Renal cortex interstitium (tissue), 15 donors: Measurements from ENCODE around the gene GTPBP2. TPM values are rescaled to one million over a fixed set of nuclear protein-coding genes. Genes with fewer than 3 reads are reported as not detected.
A peak's percentile ranks its signal among the peaks of the same experiment; 100 is the strongest.

ENCODE experiments used
- DNase-seq, 11 donors: peaks; one replicate each; pipeline ENCODE4 v3.0.0-alpha.2; 2013; ENCODE audit warnings: low read depth in 9 of 11, low spot score in 4 of 11; ENCODE audit errors: extremely low read depth in 1 of 11
- long read RNA-seq, 16 experiments: transcript quantifications; one replicate each; lab custom pipeline, GENCODE V29; 2026
- polyA plus RNA-seq, 3 donors: library from polyadenylated mRNA; unstranded; fragments of 120-200 nt; gene quantifications; one replicate each; pipeline ENCODE4 v1.2.1, GENCODE V29; 2013; ENCODE audit not compliant: insufficient read length in 3 of 3

GTPBP2 gene
- 10 to 100 TPM; 50.0 to 62.0 (median 51.9) TPM for polyA plus RNA-seq
- long read RNA-seq, donor 1, partial matches to known transcripts, result 101 of 134 reads
- long read RNA-seq, donor 1, other reads (novel, unspliced or antisense), result 32 of 134 reads
- long read RNA-seq, donor 2, result 0 reads
- long read RNA-seq, donor 3, partial matches to known transcripts, result 7 of 43 reads
- long read RNA-seq, donor 3, other reads (novel, unspliced or antisense), result 35 of 43 reads
- long read RNA-seq, donor 4, partial matches to known transcripts, result 575 of 589 reads
- long read RNA-seq, donor 4, other reads (novel, unspliced or antisense), result 11 of 589 reads
- long read RNA-seq, donor 5, result 0 reads
- long read RNA-seq, donor 6, partial matches to known transcripts, result 0 of 2 reads
- long read RNA-seq, donor 6, other reads (novel, unspliced or antisense), result 0 of 2 reads
- long read RNA-seq, donor 7, result 0 reads
- long read RNA-seq, donor 8, result 0 reads
- long read RNA-seq, donor 9, partial matches to known transcripts, result 0 of 1 reads
- long read RNA-seq, donor 9, other reads (novel, unspliced or antisense), result 0 of 1 reads
- long read RNA-seq, donor 10, partial matches to known transcripts, result 10 of 14 reads
- long read RNA-seq, donor 10, other reads (novel, unspliced or antisense), result 0 of 14 reads
- long read RNA-seq, donor 11, partial matches to known transcripts, result 0 of 2 reads
- long read RNA-seq, donor 11, other reads (novel, unspliced or antisense), result 0 of 2 reads
- long read RNA-seq, donor 12, partial matches to known transcripts, result 0 of 2 reads
- long read RNA-seq, donor 12, other reads (novel, unspliced or antisense), result 0 of 2 reads
- long read RNA-seq, donor 13, result 0 reads
- long read RNA-seq, donor 14, transcript GTPBP2-202 (12 exons, 2,933 nt), result major isoform, 6 of 11 reads
- long read RNA-seq, donor 14, partial matches to known transcripts, result 5 of 11 reads
- long read RNA-seq, donor 14, other reads (novel, unspliced or antisense), result 0 of 11 reads
- long read RNA-seq, donor 15, partial matches to known transcripts, result 0 of 1 reads
- long read RNA-seq, donor 15, other reads (novel, unspliced or antisense), result 0 of 1 reads
- long read RNA-seq, donor 16, transcript GTPBP2-202 (12 exons, 2,933 nt), result major isoform, 6 of 79 reads
- long read RNA-seq, donor 16, partial matches to known transcripts, result 19 of 79 reads
- long read RNA-seq, donor 16, other reads (novel, unspliced or antisense), result 54 of 79 reads

GRCh38 chr6:43629104-43629504 lies at the start of gene GTPBP2:
GTPBP2 (minus strand) TSS chr6:43629264; CDS start chr6:43629162, 102 bp downstream.
- DNase-seq, result peak; percentile 94 to 99 (median 98)

- DNase-seq, result no peak
These were observed 49.3 kb upstream of the GTPBP2 start for GRCh38 chr6:43678341-43678740.

- no peak for DNase-seq
These were observed 48.7 kb upstream of the GTPBP2 start for GRCh38 chr6:43677759-43678158.

GRCh38 chr6:43676962-43677606 lies 48.0 kb upstream of the GTPBP2 start:
- no peak for DNase-seq

- DNase-seq, result no peak
These were observed 45.9 kb upstream of the GTPBP2 start for GRCh38 chr6:43674921-43675320.

- DNase-seq, result no peak
These were observed 45.2 kb upstream of the GTPBP2 start for GRCh38 chr6:43674291-43674690.

GRCh38 chr6:43673444-43674084 lies 44.5 kb upstream of the GTPBP2 start:
- DNase-seq, result peak in 7 of 11 donors; percentile 62 to 83 (median 79)

GRCh38 chr6:43671801-43672690 lies 43.0 kb upstream of the GTPBP2 start:
- no peak for DNase-seq

GRCh38 chr6:43671011-43671800 lies 42.1 kb upstream of the GTPBP2 start:
- DNase-seq, result no peak

- no peak for DNase-seq
These were observed 41.5 kb upstream of the GTPBP2 start for GRCh38 chr6:43670623-43670986.

- DNase-seq, result no peak
These were observed 41.0 kb upstream of the GTPBP2 start for GRCh38 chr6:43669922-43670622.

- no peak for DNase-seq
These were observed 40.2 kb upstream of the GTPBP2 start for GRCh38 chr6:43669050-43669921.

GRCh38 chr6:43668151-43669028 lies 39.3 kb upstream of the GTPBP2 start:
- DNase-seq, result peak in 9 of 11 donors; percentile 72 to 93 (median 88)
